Measurements from ENCODE around the gene HEYL. TPM values are rescaled to one million over a fixed set of nuclear protein-coding genes. Genes with fewer than 3 reads are reported as not detected.

HEYL gene
- total and polyA plus RNA-seq, 9 of the 15 experiments (the other 6 are each of a cell fraction or from before 2014, with no cell fraction given), result 0.13 to 0.89 (median 0.25) TPM

DNA sequence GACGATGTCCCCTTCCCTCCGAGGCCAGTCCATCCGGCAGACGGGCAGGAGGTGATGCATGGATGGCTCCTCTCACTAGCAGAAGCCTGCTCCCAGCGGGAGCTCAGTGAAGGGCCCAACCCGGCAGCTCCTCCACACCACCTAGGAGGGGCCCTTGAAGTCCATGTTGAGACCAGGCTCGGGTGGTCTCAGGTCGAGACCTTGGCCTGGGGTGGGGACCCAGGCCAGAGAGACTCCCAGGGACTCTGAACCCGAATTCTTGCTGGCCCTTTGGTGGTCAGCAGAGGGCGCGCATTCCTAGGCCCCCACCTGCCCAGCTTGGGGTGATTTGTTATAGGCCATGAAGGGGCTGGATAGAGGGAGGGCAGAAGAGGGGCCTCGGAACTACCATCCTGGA lies 33.1 kb upstream of the HEYL start (continued):
- peak; percentile 58; the same call in 1 of the 2 replicates for TF ChIP-seq RB1 (IDR thresholded peaks at IDR 0.05; ENCODE audit: low read depth)
- TF ChIP-seq ZBTB7A (IDR thresholded peaks at IDR 0.05; ENCODE audit: borderline replicate concordance, control insufficient read depth, low read depth, low read length), result peak; percentile 84
- TF ChIP-seq REST (IDR thresholded peaks at IDR 0.05; ENCODE audit: borderline replicate concordance), result peak; percentile 48; the same call in 1 of the 2 replicates
- TF ChIP-seq REST (CRISPR knock-in tag; IDR thresholded peaks at IDR 0.05; ENCODE audit: low read depth), result peak; percentile 19; the same call in 1 of the 2 replicates
- TF ChIP-seq, protein P1, sequence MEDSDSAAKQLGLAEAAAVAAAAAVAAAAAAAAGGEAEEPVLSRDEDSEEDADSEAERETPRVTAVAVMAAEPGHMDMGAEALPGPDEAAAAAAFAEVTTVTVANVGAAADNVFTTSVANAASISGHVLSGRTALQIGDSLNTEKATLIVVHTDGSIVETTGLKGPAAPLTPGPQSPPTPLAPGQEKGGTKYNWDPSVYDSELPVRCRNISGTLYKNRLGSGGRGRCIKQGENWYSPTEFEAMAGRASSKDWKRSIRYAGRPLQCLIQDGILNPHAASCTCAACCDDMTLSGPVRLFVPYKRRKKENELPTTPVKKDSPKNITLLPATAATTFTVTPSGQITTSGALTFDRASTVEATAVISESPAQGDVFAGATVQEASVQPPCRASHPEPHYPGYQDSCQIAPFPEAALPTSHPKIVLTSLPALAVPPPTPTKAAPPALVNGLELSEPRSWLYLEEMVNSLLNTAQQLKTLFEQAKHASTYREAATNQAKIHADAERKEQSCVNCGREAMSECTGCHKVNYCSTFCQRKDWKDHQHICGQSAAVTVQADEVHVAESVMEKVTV (CRISPR knock-in tag; IDR thresholded peaks at IDR 0.05), result 0 out of 2 replicates have a peak, but pooled peaks have one; percentile 16
- no peak for TF ChIP-seq SMARCC2 (IDR thresholded peaks at IDR 0.05; ENCODE audit: low read depth)
- TF ChIP-seq BCL6 (CRISPR knock-in tag; IDR thresholded peaks at IDR 0.05), result no peak
- TF ChIP-seq ETV1 (tag; conservative IDR thresholded peaks at IDR 0.05; ENCODE audit: low read depth), result no peak
- TF ChIP-seq EZH2 (IDR thresholded peaks at IDR 0.05; ENCODE audit: borderline replicate concordance, low read depth, low read length), result 0 out of 2 replicates have a peak, but pooled peaks have one; percentile 6
- TF ChIP-seq TCF3 (CRISPR knock-in tag; IDR thresholded peaks at IDR 0.05), result no peak
- no peak for TF ChIP-seq POLR2A (conservative IDR thresholded peaks at IDR 0.05)
- peak; percentile 30 for TF ChIP-seq CHD4 (IDR thresholded peaks at IDR 0.05; ENCODE audit: insufficient read depth, insufficient replicate concordance, low read depth, low read length, poor library complexity, severe bottlenecking)
- TF ChIP-seq ZNF589 (CRISPR knock-in tag; IDR thresholded peaks at IDR 0.05; ENCODE audit: low read depth), result no peak
- TF ChIP-seq ZNF395 (CRISPR knock-in tag; IDR thresholded peaks at IDR 0.05), result no peak
- TF ChIP-seq, protein P2, sequence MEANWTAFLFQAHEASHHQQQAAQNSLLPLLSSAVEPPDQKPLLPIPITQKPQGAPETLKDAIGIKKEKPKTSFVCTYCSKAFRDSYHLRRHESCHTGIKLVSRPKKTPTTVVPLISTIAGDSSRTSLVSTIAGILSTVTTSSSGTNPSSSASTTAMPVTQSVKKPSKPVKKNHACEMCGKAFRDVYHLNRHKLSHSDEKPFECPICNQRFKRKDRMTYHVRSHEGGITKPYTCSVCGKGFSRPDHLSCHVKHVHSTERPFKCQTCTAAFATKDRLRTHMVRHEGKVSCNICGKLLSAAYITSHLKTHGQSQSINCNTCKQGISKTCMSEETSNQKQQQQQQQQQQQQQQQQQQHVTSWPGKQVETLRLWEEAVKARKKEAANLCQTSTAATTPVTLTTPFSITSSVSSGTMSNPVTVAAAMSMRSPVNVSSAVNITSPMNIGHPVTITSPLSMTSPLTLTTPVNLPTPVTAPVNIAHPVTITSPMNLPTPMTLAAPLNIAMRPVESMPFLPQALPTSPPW (CRISPR knock-in tag; IDR thresholded peaks at IDR 0.05), result peak; percentile 38; the same call in 1 of the 2 replicates
- no peak for TF ChIP-seq CEBPB (tag; IDR thresholded peaks at IDR 0.05)
- no peak for TF ChIP-seq SUPT5H (IDR thresholded peaks at IDR 0.05)

All from K562 (cell line).